NCI-H2196 (cell line): ENCODE measurements around the gene SLC6A18.
"Not testable (repeated sequence)": the region's sequence is repeated elsewhere in the genome, so short reads cannot be mapped to it uniquely, and the experiment has no call there.

Source experiments
- DNase-seq: peaks from one replicate; lab custom pipeline; 2025; ENCODE audit not compliant: unreplicated experiment; lab: John Stamatoyannopoulos, UW

The SLC6A18 gene

DNA sequence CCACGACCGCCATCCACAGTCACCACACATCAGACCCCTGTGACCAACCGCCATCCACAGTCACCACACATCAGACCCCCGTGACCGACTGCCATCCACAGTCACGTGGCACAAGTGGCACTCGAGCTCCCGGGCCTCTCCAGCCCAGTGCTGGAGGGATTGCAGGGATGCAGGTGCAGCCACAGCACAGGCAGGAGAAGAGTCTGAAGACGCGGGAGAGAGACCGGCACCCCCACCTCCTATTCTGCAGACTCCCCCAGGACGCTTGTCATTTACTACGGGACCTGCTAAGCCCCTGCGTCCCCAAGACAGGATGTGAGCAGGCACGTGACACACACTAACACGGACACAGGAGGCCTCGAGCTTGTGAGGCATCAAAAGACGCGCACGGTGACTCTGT, 48.6 kb downstream of the SLC6A18 start:
- DNase-seq = no peak

GRCh38 chr5:1274471-1274870, 49.3 kb downstream of the SLC6A18 start:
- no peak for DNase-seq

DNA sequence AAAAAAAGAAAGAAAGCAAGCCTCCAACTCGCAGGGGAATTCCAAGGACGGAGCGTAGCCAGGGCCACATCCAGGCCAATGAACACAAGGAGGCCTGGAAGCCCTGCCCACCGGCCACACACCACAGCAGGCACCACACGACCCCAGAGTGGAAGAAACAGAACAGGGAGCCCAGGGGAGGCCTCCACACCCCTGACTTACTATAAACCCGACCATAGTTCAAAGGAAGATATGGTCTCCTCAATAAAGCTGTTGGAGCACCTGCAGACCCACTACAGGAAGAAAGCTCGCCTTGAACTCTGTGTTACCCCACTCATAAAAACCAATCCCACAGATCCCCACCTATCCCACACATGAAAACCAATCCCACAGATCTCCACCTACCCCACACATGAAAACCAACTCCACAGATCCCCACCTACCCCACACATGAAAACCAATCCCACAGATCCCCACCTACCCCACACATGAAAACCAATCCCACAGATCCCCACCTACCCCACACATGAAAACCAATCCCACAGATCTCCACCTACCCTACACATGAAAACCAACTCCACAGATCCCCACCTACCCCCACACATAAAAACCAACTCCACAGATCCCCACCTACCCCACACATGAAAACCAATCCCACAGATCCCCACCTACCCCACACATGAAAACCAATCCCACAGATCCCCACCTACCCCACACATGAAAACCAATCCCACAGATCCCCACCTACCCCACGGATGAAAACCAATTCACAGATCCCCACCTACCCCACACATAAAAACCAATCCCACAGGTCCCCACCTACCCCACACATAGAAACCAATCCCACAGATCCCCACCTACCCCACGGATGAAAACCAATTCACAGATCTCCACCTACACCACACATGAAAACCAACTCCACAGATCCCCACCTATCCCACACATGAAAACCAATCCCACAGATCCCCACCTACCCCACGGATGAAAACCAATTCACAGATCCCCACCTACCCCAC, 50.5 kb downstream of the SLC6A18 start:
- DNase-seq = not testable (repeated sequence)

GRCh38 chr5:1276930-1277329, 51.7 kb downstream of the SLC6A18 start:
- no peak for DNase-seq

DNA sequence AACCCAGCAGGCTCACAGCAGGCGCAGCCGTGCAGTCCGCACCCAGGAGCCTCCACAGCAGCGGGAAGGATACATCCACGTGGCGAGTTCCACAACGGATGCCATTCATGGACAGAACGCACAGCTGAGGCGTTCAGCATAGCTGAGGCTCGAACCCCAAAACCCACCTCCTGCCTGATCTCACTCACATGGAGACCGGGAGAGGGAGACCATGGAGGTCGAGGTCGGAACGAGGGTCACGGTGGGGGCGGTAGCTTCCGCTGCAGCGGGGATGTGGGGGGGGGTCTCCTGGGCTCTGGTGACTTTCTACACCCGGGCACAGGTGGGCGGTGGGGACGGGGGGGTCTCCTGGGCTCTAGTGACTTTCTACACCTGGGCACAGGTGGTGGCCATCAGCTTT, 52.1 kb downstream of the SLC6A18 start:
- no peak for DNase-seq

GRCh38 chr5:1277781-1278180, 52.6 kb downstream of the SLC6A18 start:
- no peak for DNase-seq

- no peak for DNase-seq
Measured at GRCh38 chr5:1278216-1278615, 53.0 kb downstream of the SLC6A18 start.

DNA sequence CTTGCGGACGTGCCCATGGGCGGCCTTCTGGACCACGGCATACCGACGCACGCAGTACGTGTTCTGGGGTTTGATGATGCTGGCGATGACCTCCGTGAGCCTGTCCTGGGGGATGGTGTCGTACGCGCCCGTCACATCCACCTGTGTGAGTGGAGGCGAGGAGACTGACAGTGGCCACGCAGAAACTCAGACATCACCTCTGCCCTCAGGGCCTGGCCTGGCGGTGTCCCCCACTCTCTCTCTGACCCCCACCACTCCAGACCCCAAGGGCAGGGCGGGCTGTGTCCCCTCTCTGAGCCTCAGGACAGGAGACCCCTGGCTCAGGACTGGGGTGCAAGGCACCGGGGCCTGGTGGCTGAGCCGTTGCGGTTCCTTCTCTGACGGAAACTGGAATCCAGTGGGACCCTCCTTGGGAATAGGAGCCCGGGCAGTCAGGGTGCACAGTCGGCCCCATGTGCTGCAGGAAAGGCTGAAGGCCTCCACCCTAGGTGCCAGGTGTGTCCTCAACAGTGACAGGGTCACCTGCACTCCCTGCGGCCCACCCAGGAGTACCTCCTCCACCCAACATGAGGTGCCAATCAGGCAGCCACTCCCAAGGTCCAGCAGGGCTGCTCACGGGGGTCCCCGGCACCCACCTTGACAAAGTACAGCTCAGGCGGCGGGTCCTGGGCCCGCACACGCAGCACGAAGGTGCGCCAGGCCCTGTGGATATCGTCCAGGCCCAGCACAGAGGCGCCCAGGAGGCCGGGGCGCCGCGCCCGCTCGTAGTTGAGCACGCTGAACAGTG, 53.7 kb downstream of the SLC6A18 start:
- no peak for DNase-seq

DNA sequence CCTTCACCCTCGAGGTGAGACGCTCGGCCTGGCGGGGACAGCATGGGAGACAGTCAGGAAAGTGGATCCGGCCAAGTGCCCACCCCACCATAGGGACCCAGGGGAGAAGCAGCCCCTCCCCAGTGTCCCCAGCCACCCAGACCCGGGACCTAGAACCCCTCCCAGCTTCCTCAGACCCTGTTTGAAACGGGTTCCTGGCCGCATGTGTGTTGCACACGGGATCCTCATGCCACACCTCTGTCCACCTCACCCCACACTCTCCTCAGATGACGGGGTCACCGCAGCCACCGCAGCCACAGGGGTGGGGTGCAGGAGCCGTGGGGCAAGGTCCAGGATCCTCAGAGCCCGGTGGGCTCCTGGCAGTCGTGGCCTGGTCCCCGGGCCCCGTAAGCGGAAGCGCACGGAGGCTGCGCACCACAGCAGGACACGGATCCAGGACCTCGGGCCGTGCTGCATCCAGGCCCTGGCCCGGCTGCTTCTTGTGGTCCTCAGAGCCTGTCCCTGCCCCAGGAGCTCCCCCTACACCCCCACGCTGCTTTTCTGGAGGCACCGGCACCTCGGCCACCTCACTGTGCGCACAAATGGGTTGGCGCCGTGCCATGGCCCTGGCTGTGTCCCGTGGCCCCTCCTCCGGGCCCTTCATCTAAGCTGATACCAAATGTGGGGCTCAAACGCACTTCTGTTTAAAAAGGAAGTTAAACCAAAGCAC, 54.4 kb downstream of the SLC6A18 start:
- DNase-seq = no peak

DNA sequence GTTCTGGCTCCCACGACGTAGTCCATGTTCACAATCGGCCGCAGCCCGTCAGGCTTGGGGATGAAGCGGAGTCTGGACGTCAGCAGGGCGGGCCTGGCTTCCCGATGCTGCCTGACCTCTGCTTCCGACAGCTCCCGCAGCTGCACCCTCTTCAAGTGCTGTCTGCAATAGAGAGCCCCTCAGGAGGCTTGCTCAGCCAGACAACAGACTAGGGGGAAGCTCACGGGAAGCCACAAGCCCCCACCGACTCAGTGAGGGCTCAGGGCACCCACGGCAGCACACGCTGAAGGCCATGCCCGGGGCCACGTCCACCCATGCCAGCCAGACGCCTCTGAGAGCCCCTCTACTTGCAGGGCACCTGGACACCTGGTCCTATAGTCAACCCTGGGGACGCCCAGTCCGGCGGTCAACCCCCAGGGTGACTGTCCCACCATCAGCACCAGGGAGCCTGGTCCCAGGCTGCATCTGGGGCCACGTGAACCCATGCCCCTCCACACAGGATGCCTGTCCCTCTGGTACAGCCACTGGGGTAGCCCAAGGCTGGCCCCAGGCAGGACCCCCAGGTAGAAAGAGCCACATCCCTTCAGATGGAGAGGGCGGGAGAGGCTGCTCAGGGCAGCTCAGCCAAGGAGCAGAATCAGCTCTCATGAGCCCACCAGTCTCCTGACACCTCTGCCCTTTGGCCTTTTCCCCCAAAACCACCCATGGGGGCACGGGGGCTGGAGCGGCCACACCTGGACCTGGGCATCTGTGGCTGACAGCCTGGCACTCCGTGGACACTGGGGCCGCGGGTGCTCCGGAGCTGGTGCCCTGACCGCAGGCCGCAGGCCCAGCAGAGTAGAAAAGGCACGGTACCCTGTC, 55.2 kb downstream of the SLC6A18 start:
- DNase-seq = no peak

DNA sequence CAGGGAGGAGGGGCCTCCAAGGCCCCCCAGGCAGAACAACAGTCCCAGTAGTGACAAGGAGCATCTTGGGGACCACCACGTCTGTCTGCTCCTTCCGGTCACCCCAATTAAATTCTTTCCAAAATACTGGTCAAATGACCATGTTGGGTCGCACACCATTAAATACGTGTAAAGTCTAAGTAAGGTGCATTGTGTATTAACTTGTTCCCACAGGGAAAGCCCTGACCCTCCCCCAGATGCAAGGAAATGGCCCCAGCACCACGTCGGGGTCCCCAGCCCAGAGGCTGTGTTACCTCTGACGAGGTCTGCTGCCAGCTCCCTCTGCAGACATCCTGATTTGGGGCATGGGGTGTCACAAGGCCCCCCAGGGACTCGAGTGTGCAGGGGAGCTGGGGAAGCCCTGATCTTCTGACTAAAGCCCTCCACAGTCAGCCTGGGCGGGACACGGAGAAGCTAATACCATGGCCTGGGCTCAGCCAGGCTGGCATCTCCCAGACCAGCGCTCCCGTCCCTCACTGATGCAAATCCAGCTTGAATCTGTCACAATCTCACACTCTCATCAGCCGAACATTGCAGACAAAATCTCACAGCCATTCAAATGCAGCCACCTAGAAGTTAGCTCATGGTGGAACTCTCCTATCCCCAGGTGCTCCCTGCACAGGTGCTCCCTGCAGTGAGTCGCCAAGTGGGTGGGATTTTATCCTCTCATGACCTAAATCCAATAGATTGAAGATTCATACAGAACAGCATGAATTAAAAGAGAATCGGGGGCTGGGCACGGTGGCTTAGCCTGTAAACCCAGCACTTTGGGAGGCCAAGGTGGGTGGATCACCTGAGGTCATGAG, 56.1 kb downstream of the SLC6A18 start:
- no peak for DNase-seq

GRCh38 chr5:1282131-1282992, 57.2 kb downstream of the SLC6A18 start:
- DNase-seq = peak; percentile 42

GRCh38 chr5:1282993-1283728, 58.0 kb downstream of the SLC6A18 start:
- DNase-seq = not testable (repeated sequence)

GRCh38 chr5:1283729-1284041, 58.5 kb downstream of the SLC6A18 start:
- not testable (repeated sequence) for DNase-seq

DNA sequence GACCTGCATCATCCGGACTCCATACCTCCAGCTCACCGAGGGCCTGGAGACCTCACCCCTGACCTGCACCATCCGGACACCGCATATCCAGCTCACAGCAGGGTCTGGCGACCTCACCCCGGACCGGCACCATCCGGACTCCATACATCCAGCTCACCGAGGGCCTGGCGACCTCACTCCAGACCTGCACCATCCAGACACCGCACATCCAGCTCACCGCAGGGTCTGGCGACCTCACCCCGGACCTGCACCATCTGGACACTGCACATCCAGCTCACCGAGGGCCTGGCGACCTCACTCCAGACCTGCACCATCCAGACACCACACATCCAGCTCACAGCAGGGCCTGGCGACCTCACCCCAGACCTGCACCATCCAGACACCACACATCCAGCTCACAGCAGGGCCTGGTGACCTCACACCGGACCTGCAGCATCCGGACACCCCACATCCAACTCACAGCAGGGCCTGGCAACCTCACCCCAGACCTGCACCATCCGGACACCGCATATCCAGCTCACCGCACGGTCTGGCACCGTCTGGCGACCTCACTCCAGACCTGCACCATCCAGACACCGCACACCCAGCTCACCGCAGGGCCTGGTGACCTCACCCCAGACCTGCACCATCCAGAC, 59.3 kb downstream of the SLC6A18 start:
- DNase-seq = not testable (repeated sequence)

- DNase-seq = no peak
Measured at GRCh38 chr5:1285141-1285540, 60.0 kb downstream of the SLC6A18 start.

DNA sequence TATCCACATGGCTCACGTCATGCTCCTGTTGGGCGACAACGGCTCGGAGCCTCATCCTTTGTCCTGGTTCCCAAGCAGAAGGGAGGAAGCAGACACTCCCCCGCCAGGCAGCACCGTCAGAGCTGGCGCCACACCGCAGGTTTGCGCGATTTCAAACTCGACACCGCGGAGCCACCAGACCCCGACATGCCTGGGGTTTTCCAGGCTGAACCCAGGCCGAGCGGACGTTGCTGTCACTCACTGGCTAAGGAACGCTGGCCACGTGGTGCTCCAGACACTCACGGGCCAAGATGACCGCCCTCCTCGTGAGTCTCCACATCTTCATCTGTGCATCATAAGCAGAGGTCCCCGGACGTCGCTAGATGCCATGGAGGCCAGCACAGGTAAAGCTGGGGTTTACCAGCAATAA, 60.7 kb downstream of the SLC6A18 start:
- DNase-seq = no peak
